ENCODE results near the gene PRM3. TPM values are rescaled to one million over a fixed set of nuclear protein-coding genes. Genes with fewer than 3 reads are reported as not detected.

PRM3 gene
- total RNA-seq, 4 donors from 2014 or later: not detected

GRCh38 chr16:11238272-11239202 lies 34.9 kb downstream of the PRM3 start:
- DNase-seq (ENCODE audit: low spot score) (no peak), ATAC-seq (ENCODE audit: low FRiP score) (no peak)
- TF ChIP-seq, protein P1, sequence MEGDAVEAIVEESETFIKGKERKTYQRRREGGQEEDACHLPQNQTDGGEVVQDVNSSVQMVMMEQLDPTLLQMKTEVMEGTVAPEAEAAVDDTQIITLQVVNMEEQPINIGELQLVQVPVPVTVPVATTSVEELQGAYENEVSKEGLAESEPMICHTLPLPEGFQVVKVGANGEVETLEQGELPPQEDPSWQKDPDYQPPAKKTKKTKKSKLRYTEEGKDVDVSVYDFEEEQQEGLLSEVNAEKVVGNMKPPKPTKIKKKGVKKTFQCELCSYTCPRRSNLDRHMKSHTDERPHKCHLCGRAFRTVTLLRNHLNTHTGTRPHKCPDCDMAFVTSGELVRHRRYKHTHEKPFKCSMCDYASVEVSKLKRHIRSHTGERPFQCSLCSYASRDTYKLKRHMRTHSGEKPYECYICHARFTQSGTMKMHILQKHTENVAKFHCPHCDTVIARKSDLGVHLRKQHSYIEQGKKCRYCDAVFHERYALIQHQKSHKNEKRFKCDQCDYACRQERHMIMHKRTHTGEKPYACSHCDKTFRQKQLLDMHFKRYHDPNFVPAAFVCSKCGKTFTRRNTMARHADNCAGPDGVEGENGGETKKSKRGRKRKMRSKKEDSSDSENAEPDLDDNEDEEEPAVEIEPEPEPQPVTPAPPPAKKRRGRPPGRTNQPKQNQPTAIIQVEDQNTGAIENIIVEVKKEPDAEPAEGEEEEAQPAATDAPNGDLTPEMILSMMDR (IDR thresholded peaks at IDR 0.05): no peak

GRCh38 chr16:11236461-11237254 lies 36.8 kb downstream of the PRM3 start:
- ATAC-seq (ENCODE audit: low FRiP score): no peak
- no peak for DNase-seq (ENCODE audit: low spot score)
- TF ChIP-seq, protein P1 (IDR thresholded peaks at IDR 0.05): no peak

DNA sequence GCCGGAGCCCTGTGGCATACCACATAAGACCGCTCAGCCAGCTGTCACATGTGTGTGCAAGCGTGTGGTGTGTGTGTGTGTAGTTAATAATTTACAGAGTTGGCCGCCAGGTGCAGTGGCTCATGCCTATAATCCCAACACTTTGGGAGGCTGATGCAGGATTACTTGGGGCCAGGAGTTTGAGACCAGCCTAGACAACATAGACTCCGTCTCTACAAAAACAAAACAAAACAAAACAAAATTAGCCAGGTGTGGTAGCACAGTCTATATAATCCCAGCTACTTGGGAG lies 37.8 kb downstream of the PRM3 start:
- TF ChIP-seq, protein P1 (IDR thresholded peaks at IDR 0.05): no peak
- no peak for ATAC-seq (ENCODE audit: low FRiP score)
- DNase-seq (ENCODE audit: low spot score): no peak

DNA sequence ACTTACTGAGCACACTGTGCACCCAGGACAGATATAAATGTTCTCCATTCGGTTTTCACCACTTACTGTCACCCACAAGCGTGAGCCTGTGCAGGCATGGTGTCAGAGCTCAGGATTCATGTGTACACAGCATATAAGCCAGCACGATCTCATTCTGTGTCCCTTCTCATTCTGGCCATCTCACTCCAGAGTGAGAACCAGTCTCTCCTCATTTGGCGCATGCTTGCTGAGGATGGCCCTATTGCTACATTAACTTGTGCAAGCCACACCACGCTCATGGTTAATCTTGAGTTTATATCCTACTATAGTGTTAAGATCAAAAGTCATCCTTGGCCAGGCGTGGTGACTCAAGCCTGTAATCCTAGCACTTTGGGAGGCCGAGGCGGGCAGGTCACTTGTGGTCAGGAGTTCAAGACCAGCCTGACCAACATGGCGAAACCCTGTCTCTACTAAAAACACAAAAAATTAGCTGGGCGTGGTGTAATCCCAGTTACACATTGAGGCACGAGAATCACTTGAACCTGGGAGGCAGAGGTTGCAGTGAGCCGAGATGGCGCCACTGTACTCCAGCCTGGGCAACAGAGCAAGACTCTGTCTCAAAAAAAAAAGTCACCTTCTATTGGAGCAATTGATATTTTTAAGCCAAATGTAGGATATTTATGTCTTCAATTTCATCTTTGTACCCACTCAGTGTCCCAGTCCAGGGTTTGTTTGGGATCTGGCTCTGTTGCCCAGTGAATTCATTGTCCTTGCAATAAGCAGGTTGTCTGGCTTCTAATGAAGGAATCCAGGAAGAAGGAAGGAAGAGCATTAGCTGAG lies 38.3 kb downstream of the PRM3 start:
- ATAC-seq (ENCODE audit: low FRiP score) (no peak), DNase-seq (ENCODE audit: low spot score) (no peak)
- TF ChIP-seq, protein P1 (IDR thresholded peaks at IDR 0.05): no peak

DNA sequence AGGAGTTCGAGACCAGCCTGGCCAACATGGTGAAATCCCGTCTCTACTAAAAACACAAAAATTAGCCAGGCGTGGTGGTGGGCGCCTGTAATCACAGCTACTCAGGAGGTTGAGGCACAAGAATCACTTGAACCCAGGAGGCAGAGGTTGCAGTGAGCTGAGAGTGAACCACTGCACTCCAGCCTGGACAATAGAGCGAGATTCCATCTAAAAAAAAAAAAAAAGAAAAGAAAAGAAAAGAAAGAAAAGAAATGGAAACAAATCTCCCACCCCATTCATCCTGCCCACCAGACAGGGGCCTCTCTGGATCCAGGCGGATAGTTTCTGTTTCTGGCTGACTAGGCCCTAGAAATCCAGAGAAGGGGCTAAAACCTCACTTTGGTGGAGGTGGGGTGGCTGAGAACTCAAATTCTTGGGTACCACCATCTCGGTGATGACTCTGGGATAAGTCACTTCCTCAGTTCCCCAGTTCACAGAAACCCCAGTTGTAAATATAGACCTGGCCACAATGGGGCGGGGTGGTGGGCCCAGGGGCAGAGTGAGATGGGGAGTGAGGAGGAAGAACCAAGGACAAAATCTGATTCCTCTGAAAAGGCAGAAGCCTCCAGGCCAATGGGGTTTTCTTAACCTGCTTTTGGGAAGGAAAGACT lies 39.6 kb downstream of the PRM3 start:
- DNase-seq (ENCODE audit: low spot score): no peak
- no peak for ATAC-seq (ENCODE audit: low FRiP score)
- TF ChIP-seq, protein P1 (IDR thresholded peaks at IDR 0.05): no peak

Data from omental fat pad (tissue), 4 donors.